Colonic mucosa (tissue), 4 donors: ENCODE data around the gene HIGD1A. TPM values are rescaled to one million over a fixed set of nuclear protein-coding genes. Genes with fewer than 3 reads are reported as not detected.

ENCODE experiments used
- DNase-seq: peaks from one replicate; pipeline ENCODE4 v3.0.0-alpha.2; 2020
- H3K27ac ChIP-seq: fragments of 200-600 bp; one replicate; pipeline ENCODE4 v1.8.0; 2021
- H3K27me3 ChIP-seq: fragments of 200-600 bp; one replicate; pipeline ENCODE4 v1.8.0; 2021
- H3K36me3 ChIP-seq: fragments of 200-600 bp; one replicate; pipeline ENCODE4 v1.8.0; 2021
- H3K4me1 ChIP-seq: fragments of 200-600 bp; one replicate; pipeline ENCODE4 v1.8.0; 2021; ENCODE audit warnings: mild to moderate bottlenecking
- H3K4me3 ChIP-seq: fragments of 200-600 bp; one replicate; pipeline ENCODE4 v1.8.0; 2021
- H3K9ac ChIP-seq, 2 donors: one replicate each; pipeline ENCODE4 v1.7.0; 2013; ENCODE audit warnings: control low read depth in 2 of 2, low read depth in 2 of 2, low read length in 2 of 2
- H3K9me3 ChIP-seq: fragments of 200-600 bp; one replicate; pipeline ENCODE4 v1.8.0; 2021
- CTCF ChIP-seq: fragments of 200-600 bp; IDR thresholded peaks from one replicate; pipeline ENCODE4 v1.8.0; 2022; ENCODE audit warnings: antibody characterized with exemption, mild to moderate bottlenecking
- intact Hi-C: fragments of 100-400 bp; cut with DNase I; formaldehyde crosslinking; loops from one replicate; pipeline ENCODE4 v1.14.1; 2022
- total RNA-seq, 2 donors: library from RNA; stranded (reverse); fragmentation: NEBNext Ultra II Directional in 1 of 2; extraction: Animal tissue kit (Norgen Biotek cat#: 25700) in 1 of 2; gene quantifications; one replicate each; pipeline ENCODE4 v1.2.1, GENCODE V29; 2021
- donor health status: healthy.
- donor health status: DM: no; HTN: no; CAD: no.
- donor health status: DM: no; HTN: no; CAD: no.

Gene HIGD1A
- total RNA-seq, 2 donors from 2014 or later: 224 to 360 TPM

GRCh38 chr3:42741796-42742195 is 62.5 kb downstream of the HIGD1A start:
- H3K9ac ChIP-seq: no peak overlapping the region
- no peaks in the 10 kb centered on the region for H3K4me1 ChIP-seq
- intact Hi-C loops: loop anchor here (5.0 to 10.0 kb wide), 2 partner anchors 84 to 157 kb away; partner anchors contain the start of gene SEC22C
- no peak overlapping the region for H3K27ac ChIP-seq
- no peak for TF ChIP-seq CTCF
- no peak overlapping the region for H3K4me3 ChIP-seq
- no peaks in the 10 kb centered on the region for H3K9me3 ChIP-seq
- no peaks in the 10 kb centered on the region for H3K27me3 ChIP-seq
- DNase-seq: peak; percentile 11
- no peaks in the 10 kb centered on the region for H3K36me3 ChIP-seq

GRCh38 chr3:42739401-42740158 is 64.7 kb downstream of the HIGD1A start:
- no peak overlapping the region for H3K27ac ChIP-seq
- DNase-seq: peak; percentile 19
- no peaks in the 10 kb centered on the region for H3K36me3 ChIP-seq
- intact Hi-C loops: loop anchor here (5.0 to 10.0 kb wide), 2 partner anchors 82 to 155 kb away; partner anchors contain the start of gene SEC22C
- H3K4me3 ChIP-seq: no peak overlapping the region
- no peaks in the 10 kb centered on the region for H3K9me3 ChIP-seq
- TF ChIP-seq CTCF: no peak
- no peak overlapping the region for H3K9ac ChIP-seq
- no peaks in the 10 kb centered on the region for H3K4me1 ChIP-seq
- no peaks in the 10 kb centered on the region for H3K27me3 ChIP-seq

- Histone ChIP-seq H3K27me3 (no peaks in the 10 kb centered on the region), H3K4me1 (no peaks in the 10 kb centered on the region), H3K27ac (no peak overlapping the region), H3K4me3 (no peak overlapping the region), H3K9ac (no peak overlapping the region), H3K36me3 (no peaks in the 10 kb centered on the region), H3K9me3 (no peaks in the 10 kb centered on the region)
- peak; percentile 2 for DNase-seq
- intact Hi-C loops: no loop called here
- no peak for TF ChIP-seq CTCF
Observed at GRCh38 chr3:42736531-42736930, 67.8 kb downstream of the HIGD1A start.

GRCh38 chr3:42736081-42736480 is 68.2 kb downstream of the HIGD1A start:
- TF ChIP-seq CTCF: no peak
- H3K27me3 ChIP-seq: no peaks in the 10 kb centered on the region
- no peak overlapping the region for H3K9ac ChIP-seq
- H3K36me3 ChIP-seq: no peaks in the 10 kb centered on the region
- intact Hi-C loops: no loop called here
- no peak overlapping the region for H3K27ac ChIP-seq
- no peak overlapping the region for H3K4me3 ChIP-seq
- H3K4me1 ChIP-seq: no peaks in the 10 kb centered on the region
- no peak for DNase-seq
- H3K9me3 ChIP-seq: no peaks in the 10 kb centered on the region

GRCh38 chr3:42735615-42736014 is 68.7 kb downstream of the HIGD1A start:
- intact Hi-C loops: no loop called here
- Histone ChIP-seq H3K4me3 (no peak overlapping the region), H3K4me1 (no peaks in the 10 kb centered on the region), H3K9me3 (no peaks in the 10 kb centered on the region), H3K27me3 (no peaks in the 10 kb centered on the region), H3K27ac (no peak overlapping the region), H3K36me3 (no peaks in the 10 kb centered on the region), H3K9ac (no peak overlapping the region)
- no peak for TF ChIP-seq CTCF
- peak; percentile 12 for DNase-seq
